NCI-H146 treated with DMSO at 0.1 percent for 48 hours (cell line): ENCODE measurements around the gene SLC25A38.
"Not testable (repeated sequence)": the region's sequence is repeated elsewhere in the genome, so short reads cannot be mapped to it uniquely, and the experiment has no call there.

ENCODE experiments used
- DNase-seq: peaks from one replicate; lab custom pipeline; 2025; ENCODE audit not compliant: unreplicated experiment; lab: John Stamatoyannopoulos, UW

Gene SLC25A38

GRCh38 chr3:39407259-39407629 is 24.1 kb downstream of the SLC25A38 start:
- no peak for DNase-seq

GRCh38 chr3:39407773-39408492 is 24.8 kb downstream of the SLC25A38 start:
- DNase-seq: no peak

GRCh38 chr3:39408493-39409372 is 25.6 kb downstream of the SLC25A38 start:
- DNase-seq: no peak

- DNase-seq: no peak
Observed at GRCh38 chr3:39409514-39410136, 26.5 kb downstream of the SLC25A38 start.

GRCh38 chr3:39410893-39411292 is 27.7 kb downstream of the SLC25A38 start:
- no peak for DNase-seq

- no peak for DNase-seq
Observed at GRCh38 chr3:39412668-39413260, 29.6 kb downstream of the SLC25A38 start.

GRCh38 chr3:39413691-39414420 is 30.7 kb downstream of the SLC25A38 start:
- DNase-seq: no peak

GRCh38 chr3:39414421-39414907 is 31.3 kb downstream of the SLC25A38 start:
- no peak for DNase-seq

GRCh38 chr3:39415302-39415701 is 32.1 kb downstream of the SLC25A38 start:
- not testable (repeated sequence) for DNase-seq

GRCh38 chr3:39415983-39416382 is 32.8 kb downstream of the SLC25A38 start:
- no peak for DNase-seq

GRCh38 chr3:39416998-39417397 is 33.8 kb downstream of the SLC25A38 start:
- DNase-seq: not testable (repeated sequence)

GRCh38 chr3:39418556-39419225 is 35.5 kb downstream of the SLC25A38 start:
- not testable (repeated sequence) for DNase-seq

GRCh38 chr3:39419742-39420315 is 36.7 kb downstream of the SLC25A38 start:
- no peak for DNase-seq

- DNase-seq: no peak
Observed at GRCh38 chr3:39420543-39420942, 37.4 kb downstream of the SLC25A38 start.

GRCh38 chr3:39423436-39423970 is 40.3 kb downstream of the SLC25A38 start:
- no peak for DNase-seq

GRCh38 chr3:39426312-39426711 is 43.1 kb downstream of the SLC25A38 start:
- DNase-seq: no peak

- no peak for DNase-seq
Observed at GRCh38 chr3:39427506-39427905, 44.3 kb downstream of the SLC25A38 start.

- DNase-seq: no peak
Observed at GRCh38 chr3:39428745-39429201, 45.6 kb downstream of the SLC25A38 start.

GRCh38 chr3:39429466-39429865 is 46.3 kb downstream of the SLC25A38 start:
- DNase-seq: no peak
